ENCODE results near the gene ZFAND2A. TPM values are rescaled to one million over a fixed set of nuclear protein-coding genes. Genes with fewer than 3 reads are reported as not detected.

ZFAND2A gene
- total RNA-seq, 1 experiment from 2014 or later, result 28.4 TPM

DNA sequence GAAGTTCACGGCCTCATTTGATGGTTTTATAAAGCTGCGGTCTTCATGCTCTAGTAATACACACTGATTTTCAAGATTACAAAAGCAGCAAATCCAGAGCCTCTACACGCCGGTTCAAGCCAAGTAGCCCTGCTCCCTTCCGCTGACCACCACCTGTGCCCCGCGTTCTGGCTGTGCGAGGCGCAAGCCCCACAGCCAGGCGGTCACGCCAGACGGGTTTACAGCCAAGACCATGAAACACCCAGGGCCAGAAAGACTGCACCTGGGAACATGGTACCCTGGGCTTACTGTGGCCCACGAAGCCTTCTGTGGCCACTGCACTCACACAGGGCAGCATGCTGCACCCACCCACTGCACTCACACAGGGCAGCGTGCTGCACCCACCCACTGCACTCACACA is 38.5 kb downstream of the ZFAND2A start:
- CTCF ChIA-PET, result no interaction called here
- Histone ChIP-seq H3K9ac (ENCODE audit: low read length) (no peak overlapping the region), H2AFZ (ENCODE audit: low read length) (no peak overlapping the region), H3K4me1 (ENCODE audit: insufficient read depth, low read length) (no peaks in the 10 kb centered on the region), H4K20me1 (ENCODE audit: low read length) (no peaks in the 10 kb centered on the region), H3K9me3 (ENCODE audit: low read length) (no peaks in the 10 kb centered on the region), H3K4me2 (ENCODE audit: low read length) (no peak overlapping the region), H3F3A (ENCODE audit: low read length, unreplicated experiment) (peaks cover 6% of the 10 kb centered on the region), H3K27ac (ENCODE audit: low read length) (no peak overlapping the region), H3K79me2 (ENCODE audit: low read length) (peaks cover 29% of the 10 kb centered on the region; the same call in 1 of the 2 replicates), H3K36me3 (ENCODE audit: low read depth, low read length) (no peaks in the 10 kb centered on the region), H3K4me3 (ENCODE audit: low read length) (no peak overlapping the region), H3K27me3 (ENCODE audit: low read length) (no peaks in the 10 kb centered on the region), H3K9me2 (replicated peaks; ENCODE audit: low read length) (no peaks in the 10 kb centered on the region)
- ATAC-seq (no peak), DNase-seq (no peak)
- TF ChIP-seq EZH2 (IDR thresholded peaks at IDR 0.05; ENCODE audit: low read length, unreplicated experiment) (no peak), EZH2phosphoT487 (IDR thresholded peaks at IDR 0.05; ENCODE audit: borderline replicate concordance, low read length) (no peak), CTCF (conservative IDR thresholded peaks at IDR 0.05; ENCODE audit: low read depth, low read length) (no peak)
- intact Hi-C loops (cut with micrococcal nuclease), result no loop called here
- BruUV-seq (replicated peaks), result no TSS peak
- POLR2A ChIA-PET (ENCODE audit: unreplicated experiment), result no interaction called here

DNA sequence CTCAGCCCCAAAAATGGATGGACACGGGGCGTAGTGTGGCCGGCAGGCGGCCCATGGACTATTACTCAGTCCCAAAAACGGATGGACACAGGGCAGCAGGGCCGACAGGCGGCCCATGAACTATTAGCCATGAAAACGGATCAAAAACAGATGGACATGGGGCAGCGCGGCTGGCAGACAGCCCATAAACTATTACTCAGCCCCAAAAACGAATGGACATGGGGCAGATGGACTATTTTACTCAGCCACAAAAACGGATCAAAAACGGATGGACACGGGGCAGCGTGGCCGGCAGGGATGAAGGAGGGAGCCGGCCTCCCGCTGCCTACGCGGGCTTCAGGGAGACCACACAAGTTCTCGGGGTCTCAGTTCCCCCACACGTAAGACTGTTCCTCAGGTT is 39.2 kb downstream of the ZFAND2A start:
- CTCF ChIA-PET, result no interaction called here

More for the DNA sequence above, 39.2 kb downstream of the ZFAND2A start:
- no peak overlapping the region for H2AFZ ChIP-seq (ENCODE audit: low read length)
- TF ChIP-seq EZH2 (IDR thresholded peaks at IDR 0.05; ENCODE audit: low read length, unreplicated experiment) (no peak), EZH2phosphoT487 (IDR thresholded peaks at IDR 0.05; ENCODE audit: borderline replicate concordance, low read length) (no peak), CTCF (conservative IDR thresholded peaks at IDR 0.05; ENCODE audit: low read depth, low read length) (no peak)
- peaks cover 6% of the 10 kb centered on the region for H3F3A ChIP-seq (ENCODE audit: low read length, unreplicated experiment)
- no peaks in the 10 kb centered on the region for H4K20me1 ChIP-seq (ENCODE audit: low read length)
- no peaks in the 10 kb centered on the region for H3K4me1 ChIP-seq (ENCODE audit: insufficient read depth, low read length)
- H3K4me2 ChIP-seq (ENCODE audit: low read length), result no peak overlapping the region
- no peak overlapping the region for H3K27ac ChIP-seq (ENCODE audit: low read length)
- DNase-seq, result no peak
- H3K9ac ChIP-seq (ENCODE audit: low read length), result no peak overlapping the region
- H3K79me2 ChIP-seq (ENCODE audit: low read length), result peaks cover 29% of the 10 kb centered on the region; the same call in 1 of the 2 replicates
- POLR2A ChIA-PET (ENCODE audit: unreplicated experiment), result no interaction called here
- no peaks in the 10 kb centered on the region for H3K9me3 ChIP-seq (ENCODE audit: low read length)
- H3K4me3 ChIP-seq (ENCODE audit: low read length), result no peak overlapping the region
- H3K9me2 ChIP-seq (replicated peaks; ENCODE audit: low read length), result no peaks in the 10 kb centered on the region
- intact Hi-C loops (cut with micrococcal nuclease), result no loop called here
- H3K36me3 ChIP-seq (ENCODE audit: low read depth, low read length), result no peaks in the 10 kb centered on the region
- no peak for ATAC-seq
- no TSS peak for BruUV-seq (replicated peaks)
- no peaks in the 10 kb centered on the region for H3K27me3 ChIP-seq (ENCODE audit: low read length)
